Fibroblast of lung (primary cell): ENCODE measurements around the gene EFHB.

Experiments
- EZH2 ChIP-seq: IDR thresholded peaks from 2 replicates; pipeline ENCODE4 v1.5.1; 2012; ENCODE audit warnings: low read length, control low read depth, mild to moderate bottlenecking; ENCODE audit errors: missing control alignments
- TF ChIP-seq, protein P1 (sequence below), 2 donors: IDR thresholded peaks in 1 of 2; conservative IDR thresholded peaks in 1 of 2; 1 replicate in 1 of 2; 2 replicates in 1 of 2; pipeline ENCODE4 v1.5.1; 2011 to 2012; ENCODE audit warnings: low read length in 2 of 2, control low read depth in 1 of 2, inconsistent platforms in 1 of 2, low read depth in 1 of 2, mild to moderate bottlenecking in 1 of 2

DNA sequence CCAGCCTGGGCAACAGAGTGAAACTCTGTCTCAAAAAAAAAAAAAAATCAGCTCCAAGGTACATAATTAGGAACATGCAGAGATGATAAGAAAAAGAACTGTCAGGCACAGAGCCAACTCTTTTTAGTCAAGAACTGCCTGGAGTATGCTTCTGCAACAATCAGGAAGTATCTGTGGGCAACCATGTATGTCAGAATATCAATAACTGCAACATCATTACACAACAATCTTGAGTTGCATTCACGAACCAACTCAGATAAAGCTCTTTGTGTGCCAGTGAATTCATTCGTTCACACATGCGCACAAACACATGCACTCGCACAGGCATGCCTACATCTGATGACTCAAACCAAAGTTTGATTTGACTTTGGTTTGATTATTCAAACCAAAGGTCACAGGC lies 32.1 kb downstream of the EFHB start:
- TF ChIP-seq, protein P1, sequence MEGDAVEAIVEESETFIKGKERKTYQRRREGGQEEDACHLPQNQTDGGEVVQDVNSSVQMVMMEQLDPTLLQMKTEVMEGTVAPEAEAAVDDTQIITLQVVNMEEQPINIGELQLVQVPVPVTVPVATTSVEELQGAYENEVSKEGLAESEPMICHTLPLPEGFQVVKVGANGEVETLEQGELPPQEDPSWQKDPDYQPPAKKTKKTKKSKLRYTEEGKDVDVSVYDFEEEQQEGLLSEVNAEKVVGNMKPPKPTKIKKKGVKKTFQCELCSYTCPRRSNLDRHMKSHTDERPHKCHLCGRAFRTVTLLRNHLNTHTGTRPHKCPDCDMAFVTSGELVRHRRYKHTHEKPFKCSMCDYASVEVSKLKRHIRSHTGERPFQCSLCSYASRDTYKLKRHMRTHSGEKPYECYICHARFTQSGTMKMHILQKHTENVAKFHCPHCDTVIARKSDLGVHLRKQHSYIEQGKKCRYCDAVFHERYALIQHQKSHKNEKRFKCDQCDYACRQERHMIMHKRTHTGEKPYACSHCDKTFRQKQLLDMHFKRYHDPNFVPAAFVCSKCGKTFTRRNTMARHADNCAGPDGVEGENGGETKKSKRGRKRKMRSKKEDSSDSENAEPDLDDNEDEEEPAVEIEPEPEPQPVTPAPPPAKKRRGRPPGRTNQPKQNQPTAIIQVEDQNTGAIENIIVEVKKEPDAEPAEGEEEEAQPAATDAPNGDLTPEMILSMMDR (conservative IDR thresholded peaks at IDR 0.05 in 1 of 2, IDR thresholded peaks at IDR 0.05 in 1 of 2; ENCODE audit: low read depth in 1 of 2, low read length in 2 of 2), result no peak
- TF ChIP-seq EZH2, result no peak
